ENCODE data around the gene SLC29A1. TPM values are rescaled to one million over a fixed set of nuclear protein-coding genes. Genes with fewer than 3 reads are reported as not detected.

Gene SLC29A1
- polyA plus RNA-seq, 1 experiment, result 34.1 TPM

DNA sequence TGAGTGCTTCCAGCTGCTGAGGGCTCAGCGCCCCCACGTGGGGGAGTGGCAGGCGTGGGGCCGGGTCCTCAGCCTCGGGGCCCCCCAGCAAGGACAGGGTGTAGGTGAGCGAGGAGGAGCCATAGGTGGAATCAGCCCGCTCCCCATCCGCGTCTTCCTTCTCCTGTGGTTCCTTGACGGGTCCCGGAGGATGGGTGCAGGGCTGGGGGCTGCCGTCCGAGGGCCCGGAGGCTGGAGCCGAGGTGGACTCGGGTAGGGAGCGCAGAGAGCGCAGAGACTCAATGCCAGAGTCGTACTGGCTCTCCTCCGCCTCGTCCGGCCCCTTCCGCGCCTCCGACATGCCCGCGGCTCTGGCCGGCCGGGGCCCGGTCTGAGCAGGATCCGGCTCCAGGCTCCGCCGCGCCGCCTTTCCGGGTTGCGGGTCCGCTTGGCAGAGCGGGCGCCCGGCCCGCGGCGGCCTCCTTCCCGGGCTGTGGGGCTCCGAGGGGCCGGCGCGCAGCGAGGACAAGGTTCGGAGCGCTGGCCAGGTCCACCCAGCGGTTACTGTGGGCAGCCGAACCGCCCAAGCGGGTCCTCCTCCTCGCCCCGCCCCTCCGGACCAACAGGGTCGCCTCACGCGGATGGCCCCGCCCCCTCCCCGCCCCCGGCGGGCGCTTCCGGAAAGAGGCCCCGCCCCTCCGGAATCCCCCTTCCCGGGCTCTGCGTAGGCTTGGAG lies 41.8 kb downstream of the SLC29A1 start, which contains the start of gene NFKBIE:
Gene NFKBIE, minus strand, starts transcription at position 545 of the 715 bp plus-strand sequence. Its CDS starts 205 bp downstream, at position 340.
- Histone ChIP-seq H3K36me3 (ENCODE audit: control insufficient read depth, insufficient read depth, low read length) (peaks cover 2% of the 10 kb centered on the region), H3K4me3 (ENCODE audit: low read depth, low read length) (peak within 1 kb of the TSS; percentile 74), H3K27me3 (ENCODE audit: control insufficient read depth, insufficient read depth, low read length) (peaks cover 19% of the 10 kb centered on the region)
- ChIA-PET POLR2A (no interaction called here), CTCF (interaction anchor here (0.9 to 8.7 kb wide), 3 partner anchors 28 to 92 kb away, joined by 3 to 138 read pairs (median 7); no protein-coding TSS in a partner anchor)
- DNase-seq (ENCODE audit: low read depth), result peak; percentile 60
- TF ChIP-seq, protein P1, sequence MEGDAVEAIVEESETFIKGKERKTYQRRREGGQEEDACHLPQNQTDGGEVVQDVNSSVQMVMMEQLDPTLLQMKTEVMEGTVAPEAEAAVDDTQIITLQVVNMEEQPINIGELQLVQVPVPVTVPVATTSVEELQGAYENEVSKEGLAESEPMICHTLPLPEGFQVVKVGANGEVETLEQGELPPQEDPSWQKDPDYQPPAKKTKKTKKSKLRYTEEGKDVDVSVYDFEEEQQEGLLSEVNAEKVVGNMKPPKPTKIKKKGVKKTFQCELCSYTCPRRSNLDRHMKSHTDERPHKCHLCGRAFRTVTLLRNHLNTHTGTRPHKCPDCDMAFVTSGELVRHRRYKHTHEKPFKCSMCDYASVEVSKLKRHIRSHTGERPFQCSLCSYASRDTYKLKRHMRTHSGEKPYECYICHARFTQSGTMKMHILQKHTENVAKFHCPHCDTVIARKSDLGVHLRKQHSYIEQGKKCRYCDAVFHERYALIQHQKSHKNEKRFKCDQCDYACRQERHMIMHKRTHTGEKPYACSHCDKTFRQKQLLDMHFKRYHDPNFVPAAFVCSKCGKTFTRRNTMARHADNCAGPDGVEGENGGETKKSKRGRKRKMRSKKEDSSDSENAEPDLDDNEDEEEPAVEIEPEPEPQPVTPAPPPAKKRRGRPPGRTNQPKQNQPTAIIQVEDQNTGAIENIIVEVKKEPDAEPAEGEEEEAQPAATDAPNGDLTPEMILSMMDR (IDR thresholded peaks at IDR 0.05; ENCODE audit: insufficient read depth, low read depth, low read length), result peak; percentile 50

DNA sequence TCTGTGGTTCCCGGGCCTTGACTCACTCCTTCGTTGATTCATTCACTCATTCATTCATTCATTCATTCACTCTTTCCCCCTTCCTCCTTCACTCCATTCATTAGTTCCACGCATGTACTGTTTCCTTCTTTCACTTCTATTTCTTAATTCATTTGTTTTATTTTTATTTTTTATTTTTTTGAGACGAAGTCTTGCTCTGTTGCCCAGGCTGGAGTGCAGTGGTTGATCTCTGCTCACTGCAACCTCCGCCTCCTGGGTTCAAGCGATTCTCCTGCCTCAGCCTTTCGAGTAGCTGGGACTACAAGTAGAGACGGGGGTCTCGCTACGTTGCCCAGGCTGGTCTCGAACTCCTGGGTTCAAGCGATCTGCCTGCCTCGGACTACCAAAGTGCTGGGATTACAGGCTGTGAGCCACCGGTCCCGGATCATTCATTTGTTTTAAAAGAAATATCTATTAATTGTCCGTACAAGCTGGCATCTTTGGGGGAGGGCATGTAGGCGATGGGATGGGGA lies 42.4 kb downstream of the SLC29A1 start:
- CTCF ChIA-PET, result interaction anchor here (8.7 kb wide), 1 partner anchor 70 kb away, joined by 138 read pairs; no protein-coding TSS in a partner anchor
- H3K4me3 ChIP-seq (ENCODE audit: low read depth, low read length), result no peak overlapping the region; the same call in 1 of the 2 replicates
- H3K36me3 ChIP-seq (ENCODE audit: control insufficient read depth, insufficient read depth, low read length), result peaks cover 2% of the 10 kb centered on the region
- TF ChIP-seq, protein P1 (IDR thresholded peaks at IDR 0.05; ENCODE audit: insufficient read depth, low read depth, low read length), result no peak
- H3K27me3 ChIP-seq (ENCODE audit: control insufficient read depth, insufficient read depth, low read length), result peaks cover 19% of the 10 kb centered on the region
- DNase-seq (ENCODE audit: low read depth), result no peak
- POLR2A ChIA-PET, result no interaction called here

DNA sequence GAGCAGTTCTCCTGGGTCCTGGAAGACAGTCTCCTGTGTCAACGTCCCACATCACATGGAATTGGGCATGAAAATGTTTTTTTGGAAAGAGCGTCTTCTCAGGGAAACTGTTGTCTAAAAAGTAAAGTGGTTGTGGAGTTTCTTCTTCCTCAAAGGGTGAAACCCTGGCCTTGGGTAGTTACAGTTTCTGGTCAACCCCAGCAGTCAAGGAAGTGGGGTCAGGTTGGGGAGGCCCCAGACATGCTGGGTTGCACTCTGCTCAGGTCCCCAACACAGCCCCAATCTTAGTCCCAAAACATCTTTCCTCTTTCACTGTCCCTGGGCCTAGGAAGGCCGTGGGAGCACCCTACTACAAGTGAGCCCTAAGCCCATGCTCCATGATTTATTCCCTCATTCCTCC lies 43.0 kb downstream of the SLC29A1 start:
- ChIA-PET CTCF (interaction anchor here (0.6 to 8.7 kb wide), 9 partner anchors 9 to 78 kb away, joined by 3 to 138 read pairs (median 11); partner anchors contain the start of gene SLC35B2), POLR2A (no interaction called here)
- no peak for DNase-seq (ENCODE audit: low read depth)
- H3K27me3 ChIP-seq (ENCODE audit: control insufficient read depth, insufficient read depth, low read length), result peaks cover 23% of the 10 kb centered on the region
- H3K36me3 ChIP-seq (ENCODE audit: control insufficient read depth, insufficient read depth, low read length), result peaks cover 2% of the 10 kb centered on the region
- no peak overlapping the region for H3K4me3 ChIP-seq (ENCODE audit: low read depth, low read length)
- TF ChIP-seq, protein P1 (IDR thresholded peaks at IDR 0.05; ENCODE audit: insufficient read depth, low read depth, low read length), result no peak

DNA sequence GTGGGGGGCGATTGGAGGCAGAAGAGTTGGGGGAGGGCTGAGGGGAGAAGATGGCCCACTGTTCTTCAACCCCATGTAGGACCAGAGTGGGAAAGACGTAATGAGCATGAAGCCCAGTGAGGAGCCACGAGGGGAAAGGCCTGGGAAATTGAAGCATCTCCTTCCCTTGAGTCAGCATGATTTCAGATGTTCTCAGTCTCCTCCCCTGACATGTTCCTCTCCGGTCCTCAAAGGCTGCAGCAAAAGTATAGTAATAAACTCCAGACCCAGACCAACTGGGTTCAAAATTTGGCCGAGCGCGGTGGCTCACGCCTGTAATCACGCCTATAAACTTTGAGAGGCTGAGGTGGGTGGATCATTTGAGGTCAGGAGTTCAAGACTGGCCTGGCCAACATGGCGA lies 43.9 kb downstream of the SLC29A1 start:
- TF ChIP-seq, protein P1 (IDR thresholded peaks at IDR 0.05; ENCODE audit: insufficient read depth, low read depth, low read length), result no peak
- ChIA-PET CTCF (interaction anchor here (0.6 to 8.7 kb wide), 17 partner anchors 10 to 1568 kb away, joined by 3 to 138 read pairs (median 6); partner anchors contain the start of gene SLC35B2), POLR2A (no interaction called here)
- Histone ChIP-seq H3K36me3 (ENCODE audit: control insufficient read depth, insufficient read depth, low read length) (no peaks in the 10 kb centered on the region), H3K4me3 (ENCODE audit: low read depth, low read length) (no peak overlapping the region), H3K27me3 (ENCODE audit: control insufficient read depth, insufficient read depth, low read length) (peaks cover 31% of the 10 kb centered on the region)
- no peak for DNase-seq (ENCODE audit: low read depth)

DNA sequence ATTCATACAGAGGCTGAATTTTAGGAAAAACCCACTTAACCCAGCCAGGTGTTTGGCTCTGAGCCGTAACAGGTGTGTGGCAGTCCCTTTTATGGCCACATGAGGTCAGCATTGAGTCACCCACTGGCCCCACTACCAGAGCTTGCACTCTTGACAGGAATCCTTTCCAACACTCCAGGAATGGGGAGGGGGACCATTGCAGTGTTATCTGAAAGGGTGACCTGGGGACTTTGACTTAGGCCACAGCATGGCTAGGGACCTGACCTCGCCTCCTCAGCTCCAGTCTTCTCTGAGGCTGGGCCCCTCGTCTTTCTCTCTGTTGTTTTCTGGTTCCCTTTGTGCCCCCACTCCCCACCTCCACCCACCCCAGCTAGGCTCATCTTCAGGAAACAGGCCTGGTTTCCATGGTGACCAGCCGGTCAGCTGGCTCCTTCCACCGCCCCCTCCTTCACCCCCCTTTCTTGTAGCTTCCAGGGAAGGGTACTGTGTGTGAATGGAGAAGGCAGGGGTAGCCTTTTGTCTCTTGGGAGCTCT lies 44.8 kb downstream of the SLC29A1 start:
- CTCF ChIA-PET, result interaction anchor here (0.6 to 8.7 kb wide), 40 partner anchors 10 to 1048 kb away, joined by 3 to 138 read pairs (median 4); partner anchors contain the start of genes AARS2, SLC35B2 and SPATS1
- TF ChIP-seq, protein P1 (IDR thresholded peaks at IDR 0.05; ENCODE audit: insufficient read depth, low read depth, low read length), result peak; percentile 95
- Histone ChIP-seq H3K36me3 (ENCODE audit: control insufficient read depth, insufficient read depth, low read length) (no peaks in the 10 kb centered on the region), H3K4me3 (ENCODE audit: low read depth, low read length) (no peak overlapping the region), H3K27me3 (ENCODE audit: control insufficient read depth, insufficient read depth, low read length) (peaks cover 39% of the 10 kb centered on the region)
- no peak for DNase-seq (ENCODE audit: low read depth)
- POLR2A ChIA-PET, result no interaction called here

Data from BJ (cell line).